Fibroblast of mammary gland (primary cell): Measurements from ENCODE around the gene EXOSC2.

ENCODE experiments used
- DNase-seq: peaks from one replicate; pipeline ENCODE4 v3.0.0-alpha.2; 2010; ENCODE audit warnings: low read depth
- H3K4me3 ChIP-seq: 2 replicates; pipeline ENCODE4 v1.5.1; 2011; ENCODE audit warnings: low read depth, mild to moderate bottlenecking, low read length, moderate library complexity; ENCODE audit not compliant: control insufficient read depth
- CTCF ChIP-seq: conservative IDR thresholded peaks from 2 replicates; pipeline ENCODE4 v1.5.1; 2011; ENCODE audit warnings: low read depth, low read length, inconsistent platforms; ENCODE audit not compliant: control insufficient read depth, insufficient read depth

Gene EXOSC2

GRCh38 chr9:130732793-130733221 is 39.2 kb downstream of the EXOSC2 start:
- DNase-seq = peak; percentile 23
- no peak for TF ChIP-seq CTCF
- H3K4me3 ChIP-seq = no peak overlapping the region

- DNase-seq = no peak
- no peak overlapping the region for H3K4me3 ChIP-seq
- no peak for TF ChIP-seq CTCF
Observed at GRCh38 chr9:130735566-130735965, 42.0 kb downstream of the EXOSC2 start.

GRCh38 chr9:130736834-130737233 is 43.3 kb downstream of the EXOSC2 start:
- DNase-seq = no peak
- no peak for TF ChIP-seq CTCF
- no peak overlapping the region for H3K4me3 ChIP-seq

- DNase-seq = no peak
- no peak for TF ChIP-seq CTCF
- H3K4me3 ChIP-seq = no peak overlapping the region
Observed at GRCh38 chr9:130738281-130738680, 44.7 kb downstream of the EXOSC2 start.

GRCh38 chr9:130739081-130739480 is 45.5 kb downstream of the EXOSC2 start:
- no peak for TF ChIP-seq CTCF

GRCh38 chr9:130740218-130741023 is 46.8 kb downstream of the EXOSC2 start:
- H3K4me3 ChIP-seq = no peak overlapping the region
- DNase-seq = no peak
- TF ChIP-seq CTCF = no peak

More at GRCh38 chr9:130739081-130739480, 45.5 kb downstream of the EXOSC2 start:
- DNase-seq = no peak
- H3K4me3 ChIP-seq = no peak overlapping the region
